NOMO-1 treated with dmso at 0.1 percent for 144 hours (cell line): ENCODE measurements around the gene TAL1.
"Not testable (repeated sequence)": the region's sequence is repeated elsewhere in the genome, so short reads cannot be mapped to it uniquely, and the experiment has no call there.

Experiments used
- DNase-seq: peaks from one replicate; lab custom pipeline; 2025; ENCODE audit not compliant: unreplicated experiment; lab: John Stamatoyannopoulos, UW

Gene TAL1

DNA sequence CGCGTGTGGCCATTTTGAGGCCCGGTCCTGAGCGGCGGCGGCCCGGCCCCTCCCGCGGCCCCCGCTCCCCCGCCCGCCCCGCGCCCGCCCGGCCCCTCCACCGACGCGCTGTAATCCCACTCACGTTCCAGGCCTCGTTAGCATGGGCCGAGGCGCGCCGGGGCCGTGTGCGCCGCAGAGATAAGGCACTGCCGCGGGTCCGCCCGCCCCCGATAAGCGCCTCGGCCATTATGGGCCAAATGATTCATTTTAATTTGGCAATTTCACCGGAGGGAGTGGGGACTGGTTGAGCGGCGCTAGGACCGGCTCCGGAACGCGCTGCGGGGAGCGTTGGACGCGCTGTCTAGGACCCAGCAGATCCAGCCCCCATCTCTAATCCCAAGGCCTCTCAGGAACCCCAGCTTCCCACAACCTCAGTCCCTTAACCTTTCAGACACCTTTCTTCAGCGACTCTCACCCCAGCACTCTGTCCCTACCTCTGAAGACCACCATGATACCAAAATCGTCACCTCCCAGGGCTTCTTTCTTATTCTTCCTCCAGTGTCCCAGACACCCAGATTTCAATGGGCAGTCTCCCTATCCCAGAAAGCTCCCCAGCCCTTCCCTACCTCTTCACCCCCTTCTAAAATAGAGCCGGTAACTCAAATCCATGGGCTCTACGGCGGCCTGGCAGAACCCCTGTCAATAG lies at the start of gene TAL1:
TSS of gene TAL1 (minus strand) at position 39 of the 688 bp plus-strand sequence. CDS start 6,337 bp downstream, outside the sequence.
- no peak for DNase-seq

DNA sequence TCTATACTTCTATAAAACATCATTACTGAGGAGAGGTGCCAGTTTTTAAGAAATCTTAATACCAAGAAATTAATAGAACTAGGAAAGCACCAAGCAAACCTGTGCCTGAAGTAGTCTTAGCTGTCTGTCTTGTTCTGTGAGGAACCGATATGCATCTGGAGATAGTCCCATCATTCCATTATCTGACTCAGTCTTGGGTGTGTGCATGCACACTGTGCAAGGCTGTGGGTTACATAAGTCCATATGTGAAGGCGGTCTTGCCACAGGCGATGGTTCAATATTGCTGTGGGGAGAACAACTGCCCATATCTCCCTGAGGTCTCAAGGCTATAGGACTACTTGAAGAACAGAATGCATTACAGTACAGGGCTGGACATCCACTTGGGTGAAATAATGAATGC lies 48.1 kb upstream of the TAL1 start:
- DNase-seq: no peak

DNA sequence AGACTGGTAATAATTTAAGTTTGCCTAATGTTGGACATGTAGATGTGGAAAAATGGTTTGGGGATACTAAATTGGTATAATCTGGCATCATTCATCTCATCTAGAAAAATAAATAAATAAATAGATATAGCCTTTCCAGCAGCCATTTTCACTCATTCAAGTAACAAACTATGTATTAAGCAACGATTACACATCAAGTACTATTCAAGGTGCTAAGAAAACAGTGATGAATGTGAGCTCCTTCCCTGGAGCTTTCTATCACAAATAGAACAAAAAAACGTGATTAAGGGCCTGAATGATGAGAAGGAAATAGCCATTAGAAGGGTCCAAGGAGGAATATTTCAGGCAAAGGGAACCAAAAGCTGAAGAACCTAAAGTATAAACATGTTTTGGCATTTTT lies 44.8 kb upstream of the TAL1 start:
- no peak for DNase-seq

DNA sequence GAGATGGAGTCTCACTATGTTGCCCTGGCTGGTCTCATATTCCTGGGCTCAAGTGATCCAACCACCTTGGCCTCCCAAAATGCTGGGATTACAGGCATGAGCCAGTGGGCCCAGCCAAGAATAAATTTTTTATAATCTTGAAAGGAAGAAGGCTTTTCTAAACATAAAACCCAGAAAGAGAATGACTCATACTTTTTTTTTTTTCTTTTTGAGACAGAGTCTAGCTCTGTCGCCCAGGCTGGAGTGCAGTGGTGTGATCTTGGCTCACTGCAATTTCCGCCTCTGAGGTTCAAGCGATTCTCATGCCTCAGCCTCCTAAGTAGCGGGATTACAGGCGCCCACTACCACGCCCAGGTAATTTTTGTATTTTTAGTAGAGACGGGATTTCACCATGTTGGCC lies 43.8 kb upstream of the TAL1 start:
- DNase-seq: not testable (repeated sequence)

DNA sequence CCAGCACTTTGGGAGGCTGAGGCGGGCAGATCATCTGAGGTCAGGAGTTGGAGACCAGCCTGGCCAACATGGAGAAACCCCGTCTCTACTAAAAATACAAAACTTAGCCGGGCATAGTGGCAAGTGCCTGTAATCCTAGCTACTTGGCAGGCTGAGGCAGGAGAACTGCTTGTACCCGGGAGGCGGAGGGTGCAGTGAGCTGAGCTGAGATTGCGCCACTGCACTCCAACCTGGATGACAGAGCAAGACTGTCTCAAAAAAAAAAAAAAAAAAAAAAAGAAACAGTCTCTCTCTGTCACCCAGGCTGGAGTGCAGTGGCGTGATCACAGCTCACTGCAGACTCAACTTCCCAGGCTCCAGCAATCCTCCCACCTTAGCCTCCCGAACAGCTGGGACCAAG lies 33.5 kb upstream of the TAL1 start:
- DNase-seq: not testable (repeated sequence)

DNA sequence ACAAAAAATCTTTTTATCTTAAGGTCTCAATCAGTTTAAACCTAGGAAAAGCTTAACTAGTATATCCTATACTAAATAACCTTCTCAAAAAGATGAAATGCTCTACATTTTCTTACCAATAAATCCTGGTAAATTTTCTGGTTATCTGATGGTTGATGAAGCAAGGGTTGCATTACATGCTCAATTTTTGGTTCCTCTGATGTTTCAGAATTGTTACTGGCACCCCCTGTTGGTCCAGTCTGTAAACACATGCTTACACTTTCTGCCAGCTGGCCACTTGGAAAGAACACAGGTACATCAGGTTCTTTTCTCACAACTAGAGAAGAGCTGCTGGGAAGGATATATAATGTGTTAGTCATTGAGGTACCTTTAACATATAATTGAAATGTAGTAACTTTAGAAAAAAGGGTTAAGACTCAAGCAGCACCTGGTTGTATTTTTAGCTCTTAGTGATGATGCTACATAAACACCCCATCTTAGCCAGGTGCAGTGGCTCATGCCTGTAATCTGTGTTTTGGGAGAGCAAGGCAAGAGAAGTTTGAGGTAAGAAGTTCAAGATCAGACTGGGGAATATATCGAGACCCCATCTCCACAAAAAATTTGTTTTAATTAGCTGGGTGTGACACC lies 30.9 kb upstream of the TAL1 start:
- DNase-seq: no peak

DNA sequence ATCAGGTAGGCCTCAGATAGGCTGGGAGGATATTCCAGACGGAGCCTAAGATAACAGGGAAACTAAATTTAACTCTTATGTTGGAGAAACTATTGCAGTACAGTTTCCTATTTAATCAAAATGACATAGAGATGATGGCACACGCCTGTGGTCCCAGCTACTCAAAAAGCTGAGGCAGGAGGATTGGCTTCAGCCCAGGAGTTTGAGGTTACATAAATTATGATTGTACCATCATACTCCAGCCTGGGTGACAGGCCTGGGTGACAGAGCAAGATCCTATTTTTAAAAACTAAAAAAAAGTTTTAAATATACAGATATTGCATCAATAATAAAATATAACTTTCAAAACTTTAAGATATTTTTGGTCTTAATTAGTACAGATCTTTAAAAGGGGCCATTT lies 25.2 kb upstream of the TAL1 start:
- no peak for DNase-seq

DNA sequence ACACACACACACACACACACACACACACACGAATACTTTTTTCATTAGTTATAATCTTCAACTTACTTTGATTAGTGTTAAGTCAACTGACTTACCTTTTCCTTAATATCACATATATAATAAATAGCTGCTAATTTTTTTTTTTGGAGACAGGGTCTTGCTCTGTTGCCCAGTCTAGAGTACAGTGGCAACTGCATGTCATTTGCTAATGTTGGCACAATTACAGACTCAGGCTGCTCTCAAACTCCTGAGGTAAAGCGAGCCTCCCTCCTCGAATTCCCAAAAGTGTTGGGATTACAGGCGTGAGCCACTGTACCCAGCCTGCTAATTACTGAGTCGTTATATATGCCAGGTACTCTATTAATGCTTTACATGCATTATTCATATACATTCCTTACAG lies 20.8 kb upstream of the TAL1 start:
- DNase-seq: no peak

DNA sequence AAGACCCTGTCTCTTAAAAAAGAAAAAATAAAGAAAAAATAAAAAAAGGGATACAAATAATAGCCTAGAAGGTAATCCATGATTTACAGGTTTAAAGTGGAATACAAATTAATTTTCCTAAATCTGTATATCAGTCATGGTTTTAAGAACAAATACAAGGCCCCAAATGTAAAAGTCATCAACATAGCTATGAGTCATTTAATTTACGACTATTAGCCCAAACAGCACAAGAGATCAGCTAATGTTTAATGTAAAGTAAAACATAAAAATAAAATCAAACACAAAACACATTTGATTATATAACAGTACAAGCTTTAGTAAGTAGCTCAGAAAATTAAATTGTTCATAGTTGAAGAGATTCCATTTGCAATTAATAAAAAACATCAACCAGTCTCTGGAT lies 20.3 kb upstream of the TAL1 start:
- DNase-seq: no peak

DNA sequence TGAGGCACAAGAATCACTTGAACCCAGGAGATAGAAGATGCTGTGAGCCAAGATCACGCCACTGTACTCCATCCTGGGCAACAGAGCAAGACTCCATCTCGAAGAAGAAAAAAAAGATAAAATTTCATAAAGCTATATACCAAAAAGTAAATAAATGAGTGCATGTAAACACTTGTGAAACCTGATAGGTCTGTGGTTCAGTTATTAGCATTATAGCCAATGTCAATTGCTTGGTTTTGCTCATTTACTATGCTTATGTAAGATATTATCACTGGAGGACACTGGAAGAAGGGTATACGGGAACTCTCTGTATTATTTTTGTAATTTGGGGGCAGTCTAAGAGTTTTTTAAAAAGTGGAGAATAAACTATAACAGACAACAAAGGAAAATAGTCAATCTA lies 17.7 kb upstream of the TAL1 start:
- DNase-seq: no peak

DNA sequence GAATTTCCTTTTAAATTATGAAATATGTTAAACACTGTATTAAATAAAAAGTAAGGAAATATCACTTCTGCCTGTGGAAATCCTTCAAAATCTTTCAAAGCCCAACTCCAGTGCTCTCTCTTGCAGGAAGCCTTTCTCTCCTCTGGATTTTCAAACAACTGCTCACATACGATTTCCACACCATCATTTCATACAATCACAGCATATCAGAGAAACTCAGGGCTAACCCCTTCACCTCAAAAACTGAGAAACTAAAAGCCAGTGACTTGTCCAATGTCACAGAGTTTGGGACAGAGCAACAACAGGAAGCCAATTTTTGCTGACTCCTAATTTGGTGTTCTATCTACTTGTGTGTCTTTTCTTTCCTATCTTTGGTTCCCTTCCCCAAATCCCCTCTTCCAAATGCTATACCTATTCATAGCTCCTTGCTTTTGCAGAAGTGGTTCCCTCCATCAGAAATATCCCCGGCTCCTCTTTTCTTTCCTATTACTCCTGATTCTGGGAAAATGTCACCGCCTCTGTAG lies 12.4 kb upstream of the TAL1 start:
- DNase-seq: no peak

DNA sequence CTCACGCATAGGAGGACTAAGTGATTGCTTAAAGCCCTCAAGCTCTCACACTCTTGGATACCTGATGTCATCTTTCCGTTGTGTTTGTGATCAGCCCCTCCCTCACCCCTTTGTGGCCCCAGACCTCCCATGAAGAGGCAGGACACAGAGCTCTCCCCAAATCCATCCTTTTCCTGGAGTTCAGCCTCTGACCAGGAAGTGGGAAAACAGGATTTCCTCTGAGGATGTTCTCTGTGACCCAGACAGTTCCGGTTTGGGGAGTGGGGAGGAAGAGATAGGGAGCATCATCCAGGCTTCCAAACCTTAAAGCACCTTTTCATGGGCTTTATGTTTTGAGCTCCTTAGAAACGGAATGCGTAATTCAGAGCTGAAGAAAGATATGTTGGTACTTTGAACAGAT lies 11.9 kb upstream of the TAL1 start:
- no peak for DNase-seq

DNA sequence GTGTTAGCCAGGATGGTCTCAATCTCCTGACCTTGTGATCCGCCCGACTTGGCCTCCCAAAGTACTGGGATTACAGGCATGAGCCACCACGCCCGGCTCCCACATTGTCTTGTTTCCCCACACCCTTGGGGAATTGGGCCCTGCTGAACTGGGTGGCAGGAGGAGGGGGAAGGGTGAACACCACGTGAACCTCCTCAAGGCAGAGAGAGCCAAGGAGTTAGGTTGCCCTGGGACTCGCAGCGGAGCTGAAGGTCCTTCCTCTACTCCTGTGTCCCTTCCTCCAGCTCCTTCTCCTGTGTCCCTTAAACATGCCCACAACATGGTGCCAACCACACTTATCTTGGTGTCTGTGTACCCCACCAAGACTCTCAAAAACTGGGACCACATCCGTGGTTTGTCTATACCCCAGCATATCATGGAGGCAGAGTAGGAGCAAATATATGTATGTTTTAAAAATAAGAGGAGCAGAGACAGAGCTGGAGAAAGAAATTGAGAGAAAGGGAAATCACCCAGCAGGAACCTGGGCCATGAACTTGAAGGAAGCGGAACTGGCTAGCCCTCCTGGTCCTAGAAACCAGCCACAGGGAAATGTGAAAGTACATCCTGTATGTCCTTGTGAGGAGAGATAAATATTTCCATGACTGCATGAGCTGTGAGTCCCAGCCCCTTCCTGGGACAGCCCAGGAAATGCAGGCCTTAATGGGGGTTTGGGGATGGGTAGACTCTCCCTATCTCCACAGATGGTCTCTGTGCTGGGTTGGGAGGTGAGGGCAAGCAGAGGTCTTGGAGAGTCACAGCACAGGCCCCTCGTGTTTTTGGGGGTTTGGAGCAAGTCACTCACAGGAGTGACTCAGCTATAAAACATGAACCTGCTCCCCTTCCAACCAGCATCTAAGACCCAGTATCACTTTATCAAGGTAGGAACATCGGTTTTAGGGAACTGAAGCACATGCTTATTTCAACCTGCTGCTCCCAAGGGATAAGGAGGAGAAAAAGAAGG lies 9.4 kb upstream of the TAL1 start:
- DNase-seq: no peak

DNA sequence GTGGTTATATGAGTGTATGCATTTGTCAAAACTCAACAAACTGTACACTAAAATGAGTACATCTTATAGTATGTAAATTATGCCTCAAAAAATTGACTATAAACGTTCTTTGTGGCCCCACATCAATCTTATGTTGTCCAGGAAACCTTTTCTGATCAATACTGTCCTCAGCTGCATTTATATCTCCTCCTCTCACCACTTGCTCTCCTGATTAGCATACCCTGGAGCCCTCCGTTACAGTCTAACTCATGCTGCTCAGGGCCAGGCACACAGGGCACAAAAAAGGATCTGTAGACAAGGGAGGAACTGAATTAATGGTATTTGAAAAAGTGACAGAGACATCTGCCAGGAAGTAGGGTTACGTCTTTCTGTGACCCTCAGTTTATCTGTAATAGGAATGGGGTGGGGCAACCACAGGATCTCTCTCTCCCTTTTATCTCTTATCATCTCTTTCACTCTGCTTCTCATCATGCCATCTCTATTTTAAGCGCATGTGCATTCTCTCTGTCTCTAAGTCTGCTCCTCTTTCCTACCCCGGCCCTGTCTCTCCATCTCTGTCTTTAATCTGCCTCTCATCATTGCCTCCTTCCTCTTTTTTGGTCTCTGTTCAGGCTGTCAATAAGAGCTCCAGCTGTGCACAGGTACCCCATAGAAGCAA lies 7.0 kb upstream of the TAL1 start:
- DNase-seq: no peak

DNA sequence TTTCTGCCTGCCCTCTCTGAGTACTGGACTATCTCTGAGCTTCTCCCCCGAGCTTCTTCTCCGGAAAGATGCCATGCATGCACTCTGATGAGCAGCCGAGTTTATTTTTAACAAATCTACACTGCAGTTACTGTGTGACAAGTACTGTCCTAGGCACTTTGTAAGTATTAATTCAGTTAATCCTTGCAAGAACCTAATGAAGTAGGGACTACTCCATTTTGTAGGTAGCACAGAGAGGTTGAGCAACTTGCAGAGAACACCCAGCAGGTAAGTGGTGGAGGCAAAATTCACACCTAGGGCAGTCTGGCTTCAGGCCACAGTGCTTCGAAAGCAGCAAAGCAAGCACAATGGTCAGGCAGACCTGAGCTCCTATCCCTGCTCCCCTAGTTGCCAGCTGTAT lies 3.8 kb upstream of the TAL1 start:
- DNase-seq: no peak

DNA sequence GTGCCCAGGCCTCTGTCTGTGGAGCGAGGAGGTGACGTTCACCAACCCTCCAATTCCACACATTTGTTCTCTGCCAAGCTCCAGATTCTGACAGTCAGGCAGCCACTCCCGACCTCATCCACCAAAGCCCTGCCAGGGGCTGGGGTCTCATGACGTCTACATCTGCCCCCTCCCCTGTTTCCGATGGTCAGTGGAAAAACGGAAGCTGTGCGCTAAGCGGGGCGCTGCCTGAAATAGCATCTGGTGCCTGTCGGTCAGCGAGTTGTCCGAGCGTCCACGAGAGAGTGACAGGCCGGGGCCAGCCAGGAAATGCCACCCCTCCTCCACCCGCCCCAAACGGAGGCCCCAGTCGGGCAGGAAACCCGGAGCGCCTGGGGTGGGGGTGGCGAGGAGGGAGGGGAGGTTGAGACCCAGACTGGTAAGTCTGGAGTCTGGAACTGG lies 3.2 kb upstream of the TAL1 start:
- no peak for DNase-seq

DNA sequence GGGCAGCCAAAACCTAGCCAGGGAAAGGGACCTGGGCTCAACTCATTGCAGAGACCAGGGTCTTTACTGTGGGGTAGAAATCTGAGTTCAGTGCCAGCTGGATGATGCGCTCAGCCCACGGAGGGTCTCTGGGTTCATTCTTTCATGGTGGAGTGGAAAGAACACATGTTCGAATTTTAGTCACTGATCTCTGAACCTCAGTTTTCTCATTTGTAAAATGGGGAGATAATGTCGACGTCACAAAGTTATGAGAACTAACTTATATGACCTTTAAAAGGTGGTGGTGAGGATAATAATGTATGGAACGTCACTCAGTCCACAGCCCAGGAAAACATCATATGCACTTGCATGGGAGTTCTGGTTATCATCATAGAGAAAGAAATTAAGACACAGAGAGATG lies 1.2 kb upstream of the TAL1 start:
- DNase-seq: no peak

DNA sequence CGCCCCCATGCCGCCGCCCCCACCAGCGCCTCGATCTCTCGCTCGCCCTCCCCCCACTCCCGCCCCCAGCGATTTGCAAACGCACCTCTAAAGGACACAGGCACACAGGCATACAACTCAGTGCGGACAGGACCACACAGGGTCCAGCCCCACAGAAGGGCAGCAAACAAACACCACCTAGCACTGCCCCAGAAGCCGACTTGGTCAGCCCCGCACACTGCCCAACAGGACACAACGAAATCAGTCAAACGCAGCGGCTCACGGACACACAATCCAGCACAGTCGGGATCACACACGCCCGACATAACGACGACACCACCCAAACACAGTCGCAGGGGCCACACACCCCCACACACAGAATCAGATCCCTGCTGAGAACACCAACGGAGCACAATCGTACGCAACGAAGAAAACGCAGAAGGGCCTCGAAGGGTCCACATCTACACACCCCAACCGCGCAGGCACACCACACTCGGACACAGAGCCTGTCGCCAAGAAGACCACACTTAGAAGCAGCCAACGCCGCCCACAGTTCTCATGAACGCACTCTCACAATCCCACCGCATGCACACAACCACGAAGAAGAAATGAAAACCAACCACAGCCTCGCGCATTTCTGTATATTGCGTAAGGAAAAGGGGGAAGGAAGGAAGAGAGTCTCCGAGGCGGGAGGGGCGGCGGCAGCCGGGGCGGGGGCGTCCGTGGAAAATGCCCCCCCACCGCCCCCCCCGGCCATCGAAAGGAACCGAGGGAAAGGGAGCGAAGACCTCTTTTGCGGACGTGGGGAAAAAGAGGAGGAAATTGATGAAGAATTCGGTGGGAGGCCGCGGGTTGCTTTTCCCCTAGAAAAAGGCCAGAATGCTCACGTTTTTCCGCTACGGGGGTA lies 481 bp downstream of the TAL1 start:
- DNase-seq: peak; percentile 40

DNA sequence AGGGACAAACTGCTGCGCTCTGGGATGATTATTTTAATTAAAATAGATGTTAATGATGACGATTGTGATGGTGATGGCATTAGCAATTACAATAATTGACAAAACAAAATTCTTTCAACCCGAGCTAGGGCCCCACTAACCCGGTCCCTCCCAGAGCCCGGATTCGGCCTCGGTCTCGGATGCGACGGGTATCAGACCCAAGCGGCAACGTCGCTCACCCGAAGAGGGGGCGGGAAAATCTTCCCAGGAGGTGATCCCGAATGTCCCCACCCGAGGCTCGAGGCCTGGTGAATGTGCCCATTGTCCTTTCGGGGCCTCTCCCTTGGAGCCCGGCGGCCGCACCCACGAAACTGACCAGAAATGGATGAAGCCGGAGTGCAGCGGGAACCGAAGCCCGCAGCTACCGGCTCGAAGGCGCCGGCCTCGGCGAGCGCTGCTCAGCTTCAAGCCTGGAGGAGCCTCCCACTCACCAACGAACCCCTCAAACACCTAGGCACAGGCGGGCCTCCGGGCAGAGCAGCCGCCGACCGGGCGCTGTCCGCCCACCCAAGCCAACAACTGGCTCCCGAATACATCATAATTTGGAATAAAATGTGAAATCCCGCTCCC lies 1.2 kb downstream of the TAL1 start:
- DNase-seq: no peak
